K562 (cell line): ENCODE data around the gene IL4I1. TPM values are rescaled to one million over a fixed set of nuclear protein-coding genes. Genes with fewer than 3 reads are reported as not detected.

Experiments used
- BCL6 ChIP-seq: fragments of 250-450 bp; sonication (Bioruptor Pico); IDR thresholded peaks from 2 replicates; pipeline ENCODE4 v1.4.0; 2020
- BCOR ChIP-seq: fragments of 450-650 bp; IDR thresholded peaks from 2 replicates; pipeline ENCODE4 v1.6.1; 2016
- ESRRA ChIP-seq: fragments of 450-650 bp; IDR thresholded peaks from 2 replicates; pipeline ENCODE4 v1.6.1; 2014; ENCODE audit warnings: low read depth, mild to moderate bottlenecking, moderate library complexity, borderline replicate concordance
- HNRNPLL ChIP-seq: fragments of 200-400 bp; formaldehyde crosslinking; IDR thresholded peaks from 2 replicates; pipeline ENCODE4 v1.6.1; 2017; ENCODE audit warnings: low read length, low read depth, mild to moderate bottlenecking; ENCODE audit not compliant: poor library complexity, severe bottlenecking
- L3MBTL2 ChIP-seq: fragments of 450-650 bp; IDR thresholded peaks from 2 replicates; pipeline ENCODE4 v1.6.1; 2016; ENCODE audit warnings: mild to moderate bottlenecking, moderate library complexity
- MAFK ChIP-seq: IDR thresholded peaks from 2 replicates; pipeline ENCODE4 v1.6.1; 2011; ENCODE audit warnings: low read length, improper control_type of control experiment
- MTA1 ChIP-seq: fragments of 450-650 bp; IDR thresholded peaks from 2 replicates; pipeline ENCODE4 v1.6.1; 2017; ENCODE audit warnings: borderline replicate concordance
- MTA3 ChIP-seq: fragments of 450-650 bp; formaldehyde crosslinking; IDR thresholded peaks from 2 replicates; pipeline ENCODE4 v1.6.1; 2017; ENCODE audit warnings: mild to moderate bottlenecking, borderline replicate concordance
- NEUROD1 ChIP-seq: fragments of 150-350 bp; IDR thresholded peaks from 2 replicates; pipeline ENCODE4 v1.6.1; 2014; ENCODE audit warnings: borderline replicate concordance, low read length, low read depth; ENCODE audit not compliant: partially characterized antibody
- PHB ChIP-seq: fragments of 250-450 bp; sonication (Bioruptor Pico); IDR thresholded peaks from 2 replicates; pipeline ENCODE4 v1.5.0; 2021
- SPI1 ChIP-seq: IDR thresholded peaks from 2 replicates; pipeline ENCODE4 v1.6.1; 2011; ENCODE audit warnings: low read depth, low read length, control low read depth, borderline replicate concordance
- TAF1 ChIP-seq: IDR thresholded peaks from 2 replicates; pipeline ENCODE4 v1.6.1; 2011; ENCODE audit warnings: mild to moderate bottlenecking, low read length, moderate library complexity; ENCODE audit not compliant: insufficient read depth, control insufficient read depth, severe bottlenecking; ENCODE audit errors: extremely low read depth
- TCF7 ChIP-seq: sonication (generic); IDR thresholded peaks from 2 replicates; pipeline ENCODE4 v1.6.1; 2016; ENCODE audit warnings: antibody characterized with exemption, borderline replicate concordance
- U2AF2 ChIP-seq: fragments of 200-400 bp; formaldehyde crosslinking; optimal IDR thresholded peaks from 2 replicates; pipeline ENCODE3; 2017; ENCODE audit warnings: low read depth, mild to moderate bottlenecking, low read length
- ZNF197 ChIP-seq: fragments of 200-800 bp; sonication (Bioruptor generic); IDR thresholded peaks from 2 replicates; pipeline ENCODE4 v1.6.1; 2016; ENCODE audit warnings: low read depth, missing genetic modification characterization, missing compliant biosample characterization
- ZNF280A ChIP-seq: fragments of 450-650 bp; IDR thresholded peaks from 2 replicates; pipeline ENCODE4 v1.6.1; 2018; ENCODE audit warnings: mild to moderate bottlenecking, low read depth; ENCODE audit not compliant: partially characterized antibody
- ZNF707 ChIP-seq: fragments of 250-450 bp; sonication (Bioruptor Pico); conservative IDR thresholded peaks from 2 replicates; pipeline ENCODE4 v1.8.0; 2022; ENCODE audit warnings: inconsistent platforms, mild to moderate bottlenecking, moderate library complexity
- polyA plus RNA-seq, 8 experiments: library from polyadenylated mRNA; depleted of rRNA in 4 of 8; stranded (reverse) in 5 of 8; unstranded in 3 of 8; fragments of >200 nt; fragmentation: Nextera tagmentation in 2 of 8; fragmentation: Illumina TruSeq in 1 of 8; extraction: Ambion mirVana in 2 of 8; extraction: Trizol in 1 of 8; gene quantifications; 2 replicates each; pipeline versions ENCODE4 v1.2.1 to v1.2.3, GENCODE V29; 2011 to 2014; ENCODE audit warnings: inconsistent platforms in 1 of 8, missing spikeins in 1 of 8
- total RNA-seq, 7 experiments: library from RNA; depleted of rRNA in 6 of 7; stranded (reverse); fragments of >200 nt in 6 of 7; fragmentation: Illumina TruSeq in 2 of 7; extraction: Trizol in 2 of 7; gene quantifications; 2 replicates each; pipeline versions ENCODE4 v1.2.1 to v1.2.3, GENCODE V29; 2011 to 2021; ENCODE audit warnings: low replicate concordance in 1 of 7
- TF ChIP-seq, protein P1 (sequence below): fragments of 250-450 bp; sonication (Bioruptor Pico); IDR thresholded peaks from 2 replicates; pipeline ENCODE4 v1.4.0; 2020; ENCODE audit warnings: mild to moderate bottlenecking, moderate library complexity

Gene IL4I1
- total and polyA plus RNA-seq, 9 of the 15 experiments (the other 6 are each of a cell fraction or from before 2014, with no cell fraction given) = 0.06 to 0.95 (median 0.43) TPM; not detected in 2

DNA sequence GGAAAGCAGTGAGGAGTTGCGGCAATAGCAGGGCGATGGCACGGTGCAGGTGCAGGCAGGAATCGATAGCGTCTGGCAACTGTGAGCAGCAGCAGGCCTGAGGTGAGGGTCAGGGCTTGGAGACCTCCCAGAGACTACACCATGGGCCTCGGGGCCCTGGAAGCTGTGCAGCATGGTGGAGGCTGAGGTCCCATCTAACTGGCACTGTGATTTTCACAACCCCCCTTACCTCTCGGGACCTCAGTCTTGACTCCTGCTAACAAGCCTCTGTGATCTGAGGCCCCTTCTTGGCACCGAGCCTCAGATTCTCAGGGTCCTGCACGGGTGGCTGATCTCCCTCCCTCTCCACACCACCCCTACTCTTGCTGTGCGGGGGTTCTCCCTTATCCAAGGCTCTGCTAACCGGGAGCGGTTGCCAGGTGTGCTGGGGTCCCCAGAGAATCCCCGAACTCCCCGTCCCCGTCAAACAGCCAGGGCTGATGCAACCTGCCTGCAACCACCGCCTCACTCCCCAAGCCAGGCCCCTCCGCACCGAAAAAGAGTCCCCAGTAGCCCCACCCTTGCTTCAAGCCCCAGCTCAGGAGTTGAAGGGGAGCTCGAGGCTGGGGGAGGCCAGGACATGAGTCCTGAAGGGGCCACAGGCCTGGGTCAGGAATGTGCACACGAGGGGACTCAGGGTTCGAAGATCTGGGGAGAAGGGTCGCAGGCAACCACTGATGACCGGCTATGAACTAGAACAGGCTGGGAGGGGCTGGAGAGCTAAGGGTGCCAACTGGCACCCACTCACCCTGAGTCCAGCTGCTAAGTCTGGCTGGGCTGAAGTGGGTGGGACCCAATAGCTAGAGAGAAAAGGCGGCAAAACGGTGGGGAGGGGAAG is 27.6 kb upstream of the IL4I1 start (continued):
- TF ChIP-seq BCL6 (CRISPR knock-in tag) (peak; percentile 62), TCF7 (no peak), MTA1 (peak; percentile 51; the same call in 1 of the 2 replicates), HNRNPLL (no peak), ZNF280A (no peak), ZNF707 (CRISPR knock-in tag) (peak; percentile 35; the same call in 1 of the 2 replicates), SPI1 (no peak), L3MBTL2 (peak; percentile 44; the same call in 1 of the 2 replicates), MAFK (no peak), BCOR (no peak), NEUROD1 (peak; percentile 80), ESRRA (0 out of 2 replicates have a peak, but pooled peaks have one; percentile 21), PHB (CRISPR knock-in tag) (0 out of 2 replicates have a peak, but pooled peaks have one; percentile 48), MTA3 (peak; percentile 74; the same call in 1 of the 2 replicates), U2AF2 (no peak), TAF1 (no peak), ZNF197 (peak; percentile 69)
- TF ChIP-seq, protein P1, sequence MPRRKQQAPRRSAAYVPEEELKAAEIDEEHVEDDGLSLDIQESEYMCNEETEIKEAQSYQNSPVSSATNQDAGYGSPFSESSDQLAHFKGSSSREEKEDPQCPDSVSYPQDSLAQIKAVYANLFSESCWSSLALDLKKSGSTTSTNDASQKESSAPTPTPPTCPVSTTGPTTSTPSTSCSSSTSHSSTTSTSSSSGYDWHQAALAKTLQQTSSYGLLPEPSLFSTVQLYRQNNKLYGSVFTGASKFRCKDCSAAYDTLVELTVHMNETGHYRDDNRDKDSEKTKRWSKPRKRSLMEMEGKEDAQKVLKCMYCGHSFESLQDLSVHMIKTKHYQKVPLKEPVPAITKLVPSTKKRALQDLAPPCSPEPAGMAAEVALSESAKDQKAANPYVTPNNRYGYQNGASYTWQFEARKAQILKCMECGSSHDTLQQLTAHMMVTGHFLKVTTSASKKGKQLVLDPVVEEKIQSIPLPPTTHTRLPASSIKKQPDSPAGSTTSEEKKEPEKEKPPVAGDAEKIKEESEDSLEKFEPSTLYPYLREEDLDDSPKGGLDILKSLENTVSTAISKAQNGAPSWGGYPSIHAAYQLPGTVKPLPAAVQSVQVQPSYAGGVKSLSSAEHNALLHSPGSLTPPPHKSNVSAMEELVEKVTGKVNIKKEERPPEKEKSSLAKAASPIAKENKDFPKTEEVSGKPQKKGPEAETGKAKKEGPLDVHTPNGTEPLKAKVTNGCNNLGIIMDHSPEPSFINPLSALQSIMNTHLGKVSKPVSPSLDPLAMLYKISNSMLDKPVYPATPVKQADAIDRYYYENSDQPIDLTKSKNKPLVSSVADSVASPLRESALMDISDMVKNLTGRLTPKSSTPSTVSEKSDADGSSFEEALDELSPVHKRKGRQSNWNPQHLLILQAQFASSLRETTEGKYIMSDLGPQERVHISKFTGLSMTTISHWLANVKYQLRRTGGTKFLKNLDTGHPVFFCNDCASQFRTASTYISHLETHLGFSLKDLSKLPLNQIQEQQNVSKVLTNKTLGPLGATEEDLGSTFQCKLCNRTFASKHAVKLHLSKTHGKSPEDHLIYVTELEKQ (CRISPR knock-in tag) = no peak
